ENCODE results near the gene HSD3B7.

GRCh38 chr16:30958175-30959079, 26.6 kb upstream of the HSD3B7 start:
- TF ChIP-seq ZNF274 (IDR thresholded peaks at IDR 0.05; ENCODE audit: low read length) (no peak), ZNF274 (tag by site-specific recombination; IDR thresholded peaks at IDR 0.05; ENCODE audit: borderline replicate concordance) (no peak), MZF1 (tag by site-specific recombination; IDR thresholded peaks at IDR 0.05; ENCODE audit: borderline replicate concordance) (no peak), KLF16 (tag by site-specific recombination; IDR thresholded peaks at IDR 0.05) (no peak), MYNN (tag by site-specific recombination; IDR thresholded peaks at IDR 0.05; ENCODE audit: borderline replicate concordance) (no peak), ZNF639 (tag by site-specific recombination; IDR thresholded peaks at IDR 0.05) (no peak), ZNF350 (tag by site-specific recombination; IDR thresholded peaks at IDR 0.05) (no peak), ZBTB49 (tag by site-specific recombination; IDR thresholded peaks at IDR 0.05; ENCODE audit: low read depth) (no peak), ZNF704 (tag by site-specific recombination; IDR thresholded peaks at IDR 0.05) (no peak), ZNF518A (tag by site-specific recombination; conservative IDR thresholded peaks at IDR 0.05; ENCODE audit: low read depth) (no peak)
